ENCODE measurements around the gene ZSWIM7. TPM values are rescaled to one million over a fixed set of nuclear protein-coding genes. Genes with fewer than 3 reads are reported as not detected.

Gene ZSWIM7
- 10 to 100 TPM; 20.8 to 30.7 (median 23.4) TPM for total RNA-seq

GRCh38 chr17:15999141-15999973 lies at the start of gene ZSWIM7, which contains the start of gene TTC19:
ZSWIM7 (minus strand) TSS chr17:15999704; CDS start chr17:15999594, 110 bp downstream.
TTC19 (plus strand) TSS chr17:15999824; CDS start chr17:15999849, 25 bp downstream.
- peak; percentile 97 to 99 for TF ChIP-seq POLR2AphosphoS5 (IDR thresholded peaks at IDR 0.05)
- TF ChIP-seq EP300 (IDR thresholded peaks at IDR 0.05): peak in 1 of 4 donors; percentile 50
- TF ChIP-seq POLR2A (IDR thresholded peaks at IDR 0.05): peak in 3 of 4 donors; percentile 86 to 99 (median 97)
- peak in 5 of 6 experiments; percentile 6 to 58 (median 29) for TF ChIP-seq CTCF (IDR thresholded peaks at IDR 0.05)
- Histone ChIP-seq H3K9me3 (no peaks in the 10 kb centered on the region), H3K36me3 (peaks cover 16 to 34% (median 20%) of the 10 kb centered on the region in 4 donors), H3K4me1 (peaks cover 15 to 31% (median 26%) of the 10 kb centered on the region in 4 donors), H3K27me3 (no peaks in the 10 kb centered on the region), H3K27ac (peak within 1 kb of the TSS; percentile 93 to 97 (median 94)), H3K4me3 (peak within 1 kb of the TSS; percentile 70 to 87 (median 80))
- ATAC-seq (ENCODE audit: low FRiP score in 2 of 2): peak; percentile 97 to 98
- WGBS, 2 donors: 0 to 1% methylated on average over 46 to 56 of the region's 91 CpGs
- DNase-seq: peak; percentile 99 to 100

DNA sequence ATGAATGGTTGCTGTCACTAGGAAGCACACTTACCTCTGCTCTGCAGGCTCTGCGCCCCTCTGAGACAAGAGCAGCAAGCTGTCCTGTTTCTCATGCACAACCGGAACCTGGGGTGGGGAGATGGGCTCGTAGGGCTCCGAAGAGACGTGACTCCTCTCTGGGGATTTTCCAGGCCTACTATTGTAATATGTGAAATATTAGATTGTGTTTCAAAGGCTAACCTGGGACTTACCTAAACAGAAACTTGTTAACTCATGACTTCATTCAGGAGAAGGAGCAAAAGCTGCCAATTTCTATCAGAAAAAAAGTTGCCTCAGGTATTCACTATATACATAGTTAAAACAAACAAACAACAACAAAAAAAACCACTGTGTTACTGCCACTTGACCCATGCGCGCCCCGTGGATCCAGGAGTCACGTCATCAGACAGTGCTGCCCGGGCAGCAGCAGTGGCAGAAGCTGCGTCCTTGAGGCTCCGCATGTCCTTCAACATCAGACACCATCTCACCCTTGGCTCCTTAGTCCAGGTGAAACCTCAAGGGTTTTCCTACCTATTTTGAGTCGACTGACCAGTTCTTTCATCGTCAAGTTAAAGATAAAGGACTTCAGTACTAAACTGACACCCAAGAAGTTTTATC lies 49.4 kb upstream of the ZSWIM7 start:
- TF ChIP-seq POLR2AphosphoS5 (IDR thresholded peaks at IDR 0.05): no peak
- TF ChIP-seq CTCF (IDR thresholded peaks at IDR 0.05): no peak
- TF ChIP-seq POLR2A (IDR thresholded peaks at IDR 0.05): no peak
- no peak for TF ChIP-seq EP300 (IDR thresholded peaks at IDR 0.05)
- Histone ChIP-seq H3K36me3 (peaks cover 7 to 77% (median 41%) of the 10 kb centered on the region in 4 donors), H3K27ac (no peak overlapping the region), H3K27me3 (no peaks in the 10 kb centered on the region), H3K4me1 (peaks cover 0 to 4% (median 1%) of the 10 kb centered on the region in 4 donors), H3K4me3 (no peak overlapping the region), H3K9me3 (no peaks in the 10 kb centered on the region)
- ATAC-seq (ENCODE audit: low FRiP score in 2 of 2) (no peak), DNase-seq (no peak)
- 77 to 80% methylated on average over 14 of the region's 14 CpGs for WGBS, 2 donors

DNA sequence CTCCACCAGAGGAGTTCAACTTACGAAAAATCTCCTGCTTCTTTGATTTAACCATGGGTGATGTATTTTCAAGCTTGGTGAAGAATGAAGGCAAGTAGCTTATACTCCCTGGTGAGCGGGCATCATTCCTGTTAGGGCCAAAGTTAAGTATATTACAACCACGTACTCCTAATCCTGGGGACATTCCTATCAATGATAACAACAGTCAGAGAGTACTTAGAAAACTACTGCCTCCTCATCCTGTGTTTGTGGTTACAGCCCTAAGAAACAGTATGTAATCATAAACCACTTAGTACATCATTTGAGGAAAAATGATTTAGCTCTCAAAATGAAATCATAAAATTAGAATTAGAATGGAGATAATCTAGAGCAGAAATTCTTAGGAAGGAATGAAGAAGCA lies 47.5 kb upstream of the ZSWIM7 start:
- 86 to 94% methylated on average over 3 of the region's 3 CpGs for WGBS, 2 donors
- Histone ChIP-seq H3K9me3 (no peaks in the 10 kb centered on the region), H3K27me3 (no peaks in the 10 kb centered on the region), H3K4me3 (no peak overlapping the region), H3K36me3 (peaks cover 9 to 85% (median 47%) of the 10 kb centered on the region in 4 donors), H3K4me1 (no peaks in the 10 kb centered on the region), H3K27ac (no peak overlapping the region)
- DNase-seq (no peak), ATAC-seq (ENCODE audit: low FRiP score in 2 of 2) (no peak)
- TF ChIP-seq POLR2AphosphoS5 (IDR thresholded peaks at IDR 0.05) (no peak), CTCF (IDR thresholded peaks at IDR 0.05) (no peak), EP300 (IDR thresholded peaks at IDR 0.05) (no peak), POLR2A (IDR thresholded peaks at IDR 0.05) (no peak)

DNA sequence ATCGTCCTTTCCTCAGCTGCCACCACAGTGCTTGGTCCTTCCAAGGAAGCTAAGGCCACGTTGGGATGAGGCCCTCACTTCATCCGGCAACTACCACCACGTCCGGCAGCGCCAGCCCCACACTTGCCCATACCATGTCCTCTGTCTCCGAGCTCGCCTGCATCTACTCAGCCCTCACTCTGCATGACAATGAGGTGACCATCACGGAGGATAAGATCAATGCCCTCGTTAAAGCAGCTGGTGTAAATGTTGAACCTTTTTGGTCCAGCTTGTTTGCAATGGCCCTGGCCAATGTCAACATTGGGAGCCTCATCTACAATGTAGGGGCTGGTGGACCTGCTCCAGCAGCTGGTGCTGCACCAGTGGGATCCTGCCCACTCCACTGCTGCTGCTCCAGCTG lies 45.0 kb upstream of the ZSWIM7 start:
- WGBS, 2 donors: 90 to 91% methylated on average over 10 of the region's 10 CpGs
- no peak for DNase-seq
- TF ChIP-seq POLR2A (IDR thresholded peaks at IDR 0.05) (no peak), EP300 (IDR thresholded peaks at IDR 0.05) (no peak), CTCF (IDR thresholded peaks at IDR 0.05) (no peak), POLR2AphosphoS5 (IDR thresholded peaks at IDR 0.05) (no peak)

More for the DNA sequence above, 45.0 kb upstream of the ZSWIM7 start:
- no peaks in the 10 kb centered on the region for H3K9me3 ChIP-seq
- no peaks in the 10 kb centered on the region for H3K27me3 ChIP-seq
- ATAC-seq (ENCODE audit: low FRiP score in 2 of 2): peak in 1 of 2 donors; percentile 36
- no peaks in the 10 kb centered on the region for H3K4me1 ChIP-seq
- H3K36me3 ChIP-seq: peaks cover 9 to 100% (median 53%) of the 10 kb centered on the region in 4 donors
- H3K4me3 ChIP-seq: no peak overlapping the region
- H3K27ac ChIP-seq: no peak overlapping the region

All from upper lobe of left lung (tissue), 6 donors.